ENCODE measurements around the gene KRTAP29-1. TPM values are rescaled to one million over a fixed set of nuclear protein-coding genes. Genes with fewer than 3 reads are reported as not detected.
A peak's percentile ranks its signal among the peaks of the same experiment; 100 is the strongest.

Gene KRTAP29-1
- total RNA-seq, 1 experiment from 2014 or later = not detected

DNA sequence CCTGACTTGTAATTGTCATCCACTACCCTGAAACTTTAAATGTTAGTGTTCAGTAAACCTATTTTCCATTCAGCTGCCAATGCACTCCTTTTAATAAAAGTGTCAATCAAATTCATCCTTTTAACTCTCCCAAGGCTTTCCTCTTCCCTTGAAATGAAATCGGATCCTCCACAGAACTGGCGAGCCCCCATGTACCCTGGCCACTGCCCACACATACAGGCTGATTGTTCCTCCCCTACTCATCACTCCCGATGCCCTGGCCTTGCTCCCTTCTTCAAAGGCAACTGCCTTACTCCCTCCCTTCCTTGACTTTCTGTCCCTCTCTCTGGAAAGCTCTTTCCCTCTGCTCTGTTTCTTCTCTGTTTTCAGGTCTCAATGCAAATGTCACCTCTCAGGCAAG is 40.4 kb upstream of the KRTAP29-1 start:
- TF ChIP-seq, protein P1, sequence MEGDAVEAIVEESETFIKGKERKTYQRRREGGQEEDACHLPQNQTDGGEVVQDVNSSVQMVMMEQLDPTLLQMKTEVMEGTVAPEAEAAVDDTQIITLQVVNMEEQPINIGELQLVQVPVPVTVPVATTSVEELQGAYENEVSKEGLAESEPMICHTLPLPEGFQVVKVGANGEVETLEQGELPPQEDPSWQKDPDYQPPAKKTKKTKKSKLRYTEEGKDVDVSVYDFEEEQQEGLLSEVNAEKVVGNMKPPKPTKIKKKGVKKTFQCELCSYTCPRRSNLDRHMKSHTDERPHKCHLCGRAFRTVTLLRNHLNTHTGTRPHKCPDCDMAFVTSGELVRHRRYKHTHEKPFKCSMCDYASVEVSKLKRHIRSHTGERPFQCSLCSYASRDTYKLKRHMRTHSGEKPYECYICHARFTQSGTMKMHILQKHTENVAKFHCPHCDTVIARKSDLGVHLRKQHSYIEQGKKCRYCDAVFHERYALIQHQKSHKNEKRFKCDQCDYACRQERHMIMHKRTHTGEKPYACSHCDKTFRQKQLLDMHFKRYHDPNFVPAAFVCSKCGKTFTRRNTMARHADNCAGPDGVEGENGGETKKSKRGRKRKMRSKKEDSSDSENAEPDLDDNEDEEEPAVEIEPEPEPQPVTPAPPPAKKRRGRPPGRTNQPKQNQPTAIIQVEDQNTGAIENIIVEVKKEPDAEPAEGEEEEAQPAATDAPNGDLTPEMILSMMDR (conservative IDR thresholded peaks at IDR 0.05; ENCODE audit: low read depth, low read length) = no peak
- no peak for TF ChIP-seq EZH2 (IDR thresholded peaks at IDR 0.05; ENCODE audit: borderline replicate concordance, low read depth, low read length, poor library complexity, severe bottlenecking)
- no peak for DNase-seq (ENCODE audit: low spot score)
- POLR2A ChIA-PET (ENCODE audit: low non-redundant PET) = no interaction called here
- Histone ChIP-seq H3K27me3 (replicated peaks; ENCODE audit: insufficient read depth, low read depth, low read length, poor library complexity) (no peaks in the 10 kb centered on the region), H3K4me3 (ENCODE audit: low read depth, low read length, poor library complexity, severe bottlenecking) (no peak overlapping the region), H3K36me3 (ENCODE audit: insufficient read depth, low read length, poor library complexity, severe bottlenecking) (no peaks in the 10 kb centered on the region), H3K4me1 (ENCODE audit: insufficient read depth, low read length, poor library complexity, severe bottlenecking) (peaks cover 12% of the 10 kb centered on the region), H3K9me3 (ENCODE audit: low read depth, low read length, poor library complexity, severe bottlenecking) (no peaks in the 10 kb centered on the region), H3K27ac (ENCODE audit: low read depth, low read length, poor library complexity, severe bottlenecking) (no peak overlapping the region)
- CTCF ChIA-PET = no interaction called here
- intact Hi-C loops (cut with micrococcal nuclease; ENCODE audit: unreplicated experiment) = no loop called here
- no TSS peak for BruUV-seq (replicated peaks)

DNA sequence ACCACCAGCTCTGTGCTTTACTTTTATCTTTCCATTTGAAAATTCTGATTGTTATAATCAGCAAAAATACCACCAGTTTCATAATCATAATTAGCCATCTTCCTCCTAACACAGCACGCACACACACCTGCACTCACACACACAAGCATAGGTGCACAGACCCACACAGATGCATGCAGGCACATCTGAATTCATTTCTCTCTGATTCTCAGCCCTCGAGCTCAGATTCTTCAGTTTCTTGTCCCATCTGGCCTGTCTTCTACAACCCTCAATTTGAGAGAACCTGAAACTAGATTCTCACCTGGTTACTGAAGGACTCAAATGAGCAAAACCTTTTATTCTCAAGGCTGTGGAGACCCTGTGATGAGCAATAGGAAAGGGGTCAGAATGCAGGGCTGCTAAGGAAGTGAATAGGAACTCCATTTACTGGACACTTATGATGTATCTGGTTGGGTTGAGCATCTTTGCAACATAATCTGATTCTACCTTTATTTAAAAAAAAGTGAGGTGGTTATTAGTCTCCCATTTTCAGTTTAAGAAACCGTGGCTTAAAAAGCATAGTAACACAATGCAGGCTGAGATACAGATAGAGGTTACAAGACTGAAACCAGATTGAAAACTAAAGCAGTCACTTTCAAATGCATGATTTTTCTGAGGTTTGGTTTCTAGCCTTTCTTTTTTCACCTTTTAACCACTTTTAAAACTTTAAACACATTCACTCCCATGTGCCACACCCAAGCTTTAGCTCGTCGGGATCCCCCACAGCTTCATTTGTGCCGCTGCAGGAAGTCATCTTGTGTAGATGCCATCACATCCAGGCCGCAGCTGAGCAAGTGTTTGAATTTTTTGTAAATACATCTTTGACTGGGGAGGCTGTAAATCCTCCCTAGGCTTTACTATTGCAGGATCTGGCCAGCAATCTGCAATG is 38.5 kb upstream of the KRTAP29-1 start:
- intact Hi-C loops (cut with micrococcal nuclease; ENCODE audit: unreplicated experiment) = no loop called here
- TF ChIP-seq, protein P1 (conservative IDR thresholded peaks at IDR 0.05; ENCODE audit: low read depth, low read length) = no peak
- no peak for TF ChIP-seq EZH2 (IDR thresholded peaks at IDR 0.05; ENCODE audit: borderline replicate concordance, low read depth, low read length, poor library complexity, severe bottlenecking)
- no TSS peak for BruUV-seq (replicated peaks)
- Histone ChIP-seq H3K9me3 (ENCODE audit: low read depth, low read length, poor library complexity, severe bottlenecking) (no peaks in the 10 kb centered on the region), H3K27ac (ENCODE audit: low read depth, low read length, poor library complexity, severe bottlenecking) (no peak overlapping the region), H3K4me3 (ENCODE audit: low read depth, low read length, poor library complexity, severe bottlenecking) (no peak overlapping the region), H3K4me1 (ENCODE audit: insufficient read depth, low read length, poor library complexity, severe bottlenecking) (peaks cover 12% of the 10 kb centered on the region), H3K36me3 (ENCODE audit: insufficient read depth, low read length, poor library complexity, severe bottlenecking) (no peaks in the 10 kb centered on the region), H3K27me3 (replicated peaks; ENCODE audit: insufficient read depth, low read depth, low read length, poor library complexity) (no peaks in the 10 kb centered on the region)
- ChIA-PET POLR2A (ENCODE audit: low non-redundant PET) (no interaction called here), CTCF (no interaction called here)
- DNase-seq (ENCODE audit: low spot score) = no peak

DNA sequence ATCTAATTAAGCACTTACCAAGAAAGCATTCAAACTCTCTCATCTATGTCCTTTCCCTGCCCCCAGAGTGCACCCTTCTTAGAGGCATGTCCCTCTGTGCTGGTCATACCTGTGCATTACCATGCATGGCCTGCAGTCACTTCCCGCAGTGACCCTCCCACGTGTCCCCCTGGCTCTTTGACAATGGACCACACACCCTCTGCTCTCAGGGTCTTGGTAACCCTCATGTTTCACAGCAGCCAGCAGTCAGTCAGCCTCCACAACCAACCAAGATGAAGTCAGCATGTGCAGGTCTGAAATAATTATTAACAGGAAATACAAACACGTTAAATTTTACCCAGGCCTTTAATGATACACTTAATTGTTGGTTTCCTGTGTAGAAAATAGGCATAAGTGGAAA is 37.8 kb upstream of the KRTAP29-1 start:
- H3K27me3 ChIP-seq (replicated peaks; ENCODE audit: insufficient read depth, low read depth, low read length, poor library complexity) = no peaks in the 10 kb centered on the region
- BruUV-seq (replicated peaks) = no TSS peak
- H3K9me3 ChIP-seq (ENCODE audit: low read depth, low read length, poor library complexity, severe bottlenecking) = no peaks in the 10 kb centered on the region
- ChIA-PET CTCF (no interaction called here), POLR2A (ENCODE audit: low non-redundant PET) (no interaction called here)
- no peak for TF ChIP-seq EZH2 (IDR thresholded peaks at IDR 0.05; ENCODE audit: borderline replicate concordance, low read depth, low read length, poor library complexity, severe bottlenecking)
- no peaks in the 10 kb centered on the region for H3K36me3 ChIP-seq (ENCODE audit: insufficient read depth, low read length, poor library complexity, severe bottlenecking)
- peaks cover 12% of the 10 kb centered on the region for H3K4me1 ChIP-seq (ENCODE audit: insufficient read depth, low read length, poor library complexity, severe bottlenecking)
- no peak overlapping the region for H3K4me3 ChIP-seq (ENCODE audit: low read depth, low read length, poor library complexity, severe bottlenecking)
- no peak overlapping the region for H3K27ac ChIP-seq (ENCODE audit: low read depth, low read length, poor library complexity, severe bottlenecking)
- intact Hi-C loops (cut with micrococcal nuclease; ENCODE audit: unreplicated experiment) = no loop called here
- peak; percentile 3 for DNase-seq (ENCODE audit: low spot score)
